Measurements from ENCODE around the gene NKIRAS1. TPM values are rescaled to one million over a fixed set of nuclear protein-coding genes. Genes with fewer than 3 reads are reported as not detected.

NKIRAS1 gene
- total RNA-seq, 4 donors from 2014 or later: 17.5 to 22.2 (median 19.7) TPM

DNA sequence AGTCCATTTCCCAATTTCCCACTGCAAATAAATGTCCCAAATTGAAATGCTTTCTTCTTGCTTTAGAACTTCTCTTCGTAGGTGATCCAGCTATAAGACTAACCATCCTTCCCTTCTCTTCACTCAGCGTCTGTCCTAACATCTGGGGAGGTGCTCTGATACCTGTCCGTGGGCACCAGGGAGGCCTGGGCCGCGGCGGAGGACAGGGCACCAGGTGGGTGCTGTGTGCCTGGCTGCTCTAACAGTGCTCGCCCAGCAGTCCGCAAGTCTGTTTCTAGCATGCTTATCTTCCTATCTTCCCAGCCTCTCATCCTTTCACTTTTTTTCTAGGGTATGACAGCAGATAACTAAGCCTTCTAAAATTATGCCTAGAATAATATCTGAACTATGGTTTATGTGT, 37.3 kb downstream of the NKIRAS1 start:
- no peak overlapping the region for H3K27ac ChIP-seq
- no peak overlapping the region for H3K4me3 ChIP-seq (replicated peaks in 1 of 3)
- H3K36me3 ChIP-seq: no peaks in the 10 kb centered on the region
- no peaks in the 10 kb centered on the region for H3K27me3 ChIP-seq
- no peak for DNase-seq
- WGBS, 2 donors: 99 to 100% methylated on average over 8 of the region's 8 CpGs
- no peak for TF ChIP-seq POLR2A (IDR thresholded peaks at IDR 0.05)
- TF ChIP-seq, protein P1, sequence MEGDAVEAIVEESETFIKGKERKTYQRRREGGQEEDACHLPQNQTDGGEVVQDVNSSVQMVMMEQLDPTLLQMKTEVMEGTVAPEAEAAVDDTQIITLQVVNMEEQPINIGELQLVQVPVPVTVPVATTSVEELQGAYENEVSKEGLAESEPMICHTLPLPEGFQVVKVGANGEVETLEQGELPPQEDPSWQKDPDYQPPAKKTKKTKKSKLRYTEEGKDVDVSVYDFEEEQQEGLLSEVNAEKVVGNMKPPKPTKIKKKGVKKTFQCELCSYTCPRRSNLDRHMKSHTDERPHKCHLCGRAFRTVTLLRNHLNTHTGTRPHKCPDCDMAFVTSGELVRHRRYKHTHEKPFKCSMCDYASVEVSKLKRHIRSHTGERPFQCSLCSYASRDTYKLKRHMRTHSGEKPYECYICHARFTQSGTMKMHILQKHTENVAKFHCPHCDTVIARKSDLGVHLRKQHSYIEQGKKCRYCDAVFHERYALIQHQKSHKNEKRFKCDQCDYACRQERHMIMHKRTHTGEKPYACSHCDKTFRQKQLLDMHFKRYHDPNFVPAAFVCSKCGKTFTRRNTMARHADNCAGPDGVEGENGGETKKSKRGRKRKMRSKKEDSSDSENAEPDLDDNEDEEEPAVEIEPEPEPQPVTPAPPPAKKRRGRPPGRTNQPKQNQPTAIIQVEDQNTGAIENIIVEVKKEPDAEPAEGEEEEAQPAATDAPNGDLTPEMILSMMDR (IDR thresholded peaks at IDR 0.05): no peak
- intact Hi-C loops (cut with DNase I): no loop called here
- no peaks in the 10 kb centered on the region for H3K9me3 ChIP-seq
- peaks cover 9 to 18% of the 10 kb centered on the region in 2 donors for H3K4me1 ChIP-seq

DNA sequence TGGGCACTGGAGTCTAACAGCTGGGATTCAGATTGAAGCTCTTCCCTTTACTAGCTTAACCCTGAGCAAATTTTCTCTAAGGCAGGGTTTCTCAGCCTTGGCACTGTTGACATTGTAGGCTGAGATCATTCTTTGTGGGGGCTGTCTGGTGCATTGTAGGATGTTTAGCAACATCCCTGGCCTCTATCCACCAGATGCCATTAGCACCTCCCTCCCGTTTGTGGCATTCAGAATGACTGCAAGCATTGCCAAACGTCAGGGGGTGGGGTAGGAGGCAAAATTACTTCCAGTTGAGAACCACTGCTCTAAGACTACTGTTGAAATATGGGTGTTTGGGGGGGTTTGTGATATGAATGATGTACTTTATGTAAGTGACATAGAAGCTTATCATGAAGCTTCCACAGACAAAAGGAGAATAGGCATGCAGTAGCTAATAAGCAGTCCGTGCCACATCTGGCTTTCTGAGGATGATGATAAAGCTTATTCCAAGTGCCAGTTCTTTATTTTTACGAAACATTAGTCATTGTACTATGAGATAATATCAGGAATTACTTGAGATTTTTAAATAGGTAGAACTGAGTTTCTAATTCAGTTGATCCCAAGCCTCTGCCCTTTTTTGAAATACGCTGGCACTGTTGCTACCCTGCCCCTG, 39.3 kb downstream of the NKIRAS1 start:
- Histone ChIP-seq H3K27me3 (no peaks in the 10 kb centered on the region), H3K9me3 (no peaks in the 10 kb centered on the region), H3K27ac (no peak overlapping the region), H3K36me3 (no peaks in the 10 kb centered on the region), H3K4me1 (peaks cover 9 to 27% of the 10 kb centered on the region in 2 donors), H3K4me3 (replicated peaks in 1 of 3) (no peak overlapping the region)
- peak in 1 of 2 donors; percentile 19 for DNase-seq
- intact Hi-C loops (cut with DNase I): no loop called here
- 58 to 59% methylated on average over 5 of the region's 5 CpGs for WGBS, 2 donors
- TF ChIP-seq, protein P1 (IDR thresholded peaks at IDR 0.05): no peak
- TF ChIP-seq POLR2A (IDR thresholded peaks at IDR 0.05): no peak

DNA sequence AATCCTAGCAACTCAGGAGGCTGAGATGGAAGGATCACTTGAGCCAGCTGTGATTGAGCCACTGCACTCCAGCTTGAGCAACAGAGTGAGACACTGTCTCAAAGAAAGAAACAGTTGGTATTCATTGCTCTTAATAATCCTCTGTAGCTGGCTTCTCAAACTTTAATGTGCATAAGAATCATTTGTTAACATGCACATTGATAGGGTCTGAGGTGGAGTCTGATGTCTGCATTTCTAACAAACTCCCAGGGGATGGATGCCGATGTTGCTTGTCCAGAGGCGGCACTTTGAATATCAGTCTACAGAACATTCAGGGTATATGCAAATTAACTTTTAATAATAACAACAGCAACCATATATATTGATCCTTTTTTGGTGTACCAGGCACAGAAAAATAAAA, 39.9 kb downstream of the NKIRAS1 start:
- Histone ChIP-seq H3K27ac (no peak overlapping the region), H3K4me3 (replicated peaks in 1 of 3) (no peak overlapping the region), H3K9me3 (no peaks in the 10 kb centered on the region), H3K4me1 (peaks cover 9 to 27% of the 10 kb centered on the region in 2 donors), H3K27me3 (no peaks in the 10 kb centered on the region), H3K36me3 (no peaks in the 10 kb centered on the region)
- no peak for DNase-seq
- no peak for TF ChIP-seq POLR2A (IDR thresholded peaks at IDR 0.05)
- TF ChIP-seq, protein P1 (IDR thresholded peaks at IDR 0.05): no peak
- WGBS, 2 donors: 83 to 86% methylated on average over 2 of the region's 2 CpGs
- intact Hi-C loops (cut with DNase I): no loop called here

DNA sequence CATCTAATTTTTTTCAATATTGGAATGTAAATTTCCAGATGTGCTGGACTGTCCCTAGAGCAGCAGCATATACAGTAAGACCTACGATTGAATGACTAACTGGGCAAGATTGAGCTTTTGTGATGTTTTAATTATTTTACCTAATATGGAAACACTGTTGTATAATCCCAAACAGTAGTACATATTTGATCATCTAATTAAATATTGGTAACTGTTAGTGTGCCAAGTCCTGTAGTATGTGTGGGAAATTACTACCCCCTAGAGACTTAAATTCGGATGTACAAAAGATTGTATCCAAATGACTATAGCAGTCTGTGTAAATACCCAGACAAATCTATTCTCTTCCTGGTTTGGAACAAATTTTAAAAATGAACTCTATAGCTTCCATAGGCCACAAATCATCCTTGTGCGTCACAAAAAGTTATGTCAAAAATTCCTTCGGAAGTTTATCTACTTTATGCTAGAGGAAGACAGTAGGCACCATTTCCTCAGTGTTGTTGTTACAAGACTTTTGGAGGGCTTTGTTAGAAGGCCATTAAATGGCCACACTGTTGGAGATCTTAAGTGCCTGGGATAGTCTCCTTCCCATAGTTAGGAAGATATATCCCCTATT, 41.6 kb downstream of the NKIRAS1 start:
- 84 to 86% methylated on average over 4 of the region's 4 CpGs for WGBS, 2 donors
- no peak for DNase-seq
- no peaks in the 10 kb centered on the region for H3K36me3 ChIP-seq
- H3K4me1 ChIP-seq: peaks cover 9 to 27% of the 10 kb centered on the region in 2 donors
- H3K27ac ChIP-seq: no peak overlapping the region
- intact Hi-C loops (cut with DNase I): no loop called here
- no peak for TF ChIP-seq POLR2A (IDR thresholded peaks at IDR 0.05)
- TF ChIP-seq, protein P1 (IDR thresholded peaks at IDR 0.05): no peak
- H3K9me3 ChIP-seq: no peaks in the 10 kb centered on the region
- no peaks in the 10 kb centered on the region for H3K27me3 ChIP-seq
- no peak overlapping the region for H3K4me3 ChIP-seq (replicated peaks in 1 of 3)

DNA sequence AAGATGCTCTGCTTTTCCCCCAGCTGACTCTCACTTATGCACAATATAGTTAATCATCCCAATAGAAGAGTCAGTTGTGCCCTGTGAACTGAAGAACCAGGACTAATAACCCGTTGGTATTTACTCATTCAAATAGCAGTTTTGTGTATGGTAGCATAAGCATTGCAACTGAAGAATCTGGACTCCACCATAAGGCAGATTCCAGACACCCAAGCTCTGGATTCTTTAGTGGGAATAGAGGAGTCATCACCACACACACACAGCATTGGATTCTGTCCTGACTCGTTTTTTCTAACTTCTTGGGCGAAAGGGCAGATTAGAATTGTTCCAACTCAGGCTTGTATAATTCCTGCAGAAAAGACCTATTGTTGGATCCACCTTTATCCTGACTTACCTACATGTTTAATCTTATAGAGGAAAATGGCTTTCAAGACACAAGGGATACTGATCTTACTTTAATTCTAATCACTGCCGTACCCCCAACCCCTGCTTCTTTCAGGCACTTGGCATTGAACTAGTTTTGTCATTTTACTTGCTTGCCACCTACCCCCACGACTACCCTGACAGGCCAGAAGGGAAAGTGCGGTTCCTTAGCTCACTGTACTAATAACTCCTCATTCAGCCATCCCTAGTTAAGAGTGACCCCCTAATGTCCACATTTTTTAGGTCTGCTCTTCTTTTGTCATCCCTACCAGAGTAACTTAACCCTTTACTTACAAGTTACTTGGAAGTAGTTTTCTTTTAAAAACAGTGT, 42.3 kb downstream of the NKIRAS1 start:
- Histone ChIP-seq H3K27ac (no peak overlapping the region), H3K9me3 (no peaks in the 10 kb centered on the region), H3K27me3 (no peaks in the 10 kb centered on the region), H3K4me1 (peaks cover 9 to 27% of the 10 kb centered on the region in 2 donors), H3K4me3 (replicated peaks in 1 of 3) (no peak overlapping the region), H3K36me3 (no peaks in the 10 kb centered on the region)
- no peak for TF ChIP-seq POLR2A (IDR thresholded peaks at IDR 0.05)
- TF ChIP-seq, protein P1 (IDR thresholded peaks at IDR 0.05): no peak
- no peak for DNase-seq
- WGBS, 2 donors: 77 to 79% methylated on average over 6 of the region's 6 CpGs
- intact Hi-C loops (cut with DNase I): no loop called here

Measured in thyroid gland (tissue), 4 donors.